ENCODE measurements around the gene MTMR12.
A peak's percentile ranks its signal among the peaks of the same experiment; 100 is the strongest.

Gene MTMR12

DNA sequence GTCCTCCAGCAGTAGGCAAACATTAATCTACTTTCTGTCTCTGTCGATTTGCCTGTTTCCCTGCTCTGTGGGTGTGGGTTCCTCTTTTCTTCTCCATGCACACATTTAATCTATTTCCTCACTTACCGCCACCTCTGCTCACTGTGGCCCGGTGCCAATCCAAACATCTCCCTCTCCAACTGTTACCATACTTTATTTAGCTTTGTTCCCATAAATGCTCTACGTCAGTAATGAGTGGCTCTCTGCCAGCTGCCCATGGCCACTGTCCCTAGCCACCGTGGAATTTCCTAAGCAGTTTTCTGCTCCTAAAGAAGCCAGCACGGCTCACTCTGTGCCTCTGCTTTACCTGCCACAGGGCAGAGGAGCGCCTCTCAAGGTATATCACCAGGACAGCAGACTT is 119.1 kb downstream of the MTMR12 start:
- peak; percentile 68 for DNase-seq (ENCODE audit: low read depth, low spot score)

DNA sequence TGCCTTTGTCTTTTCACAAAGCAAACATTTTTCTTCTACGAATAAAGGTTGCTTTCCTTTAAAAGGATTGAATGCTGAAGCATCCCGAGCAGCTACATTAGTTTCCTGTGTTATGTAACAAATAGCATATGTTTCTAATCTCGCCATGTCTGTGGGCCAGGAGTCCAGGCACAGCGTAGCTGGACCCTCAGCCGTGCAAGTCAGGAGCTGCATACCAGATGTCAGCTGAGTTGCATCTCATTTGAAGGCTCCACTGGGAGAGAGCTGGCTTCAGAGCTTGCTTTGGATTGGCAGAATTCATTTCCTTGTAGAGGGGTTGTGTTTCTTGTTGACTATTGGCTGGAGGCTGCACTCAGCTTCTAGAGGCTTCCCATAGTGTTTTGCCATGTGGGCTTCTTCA is 122.6 kb downstream of the MTMR12 start:
- no peak for DNase-seq (ENCODE audit: low read depth, low spot score)

DNA sequence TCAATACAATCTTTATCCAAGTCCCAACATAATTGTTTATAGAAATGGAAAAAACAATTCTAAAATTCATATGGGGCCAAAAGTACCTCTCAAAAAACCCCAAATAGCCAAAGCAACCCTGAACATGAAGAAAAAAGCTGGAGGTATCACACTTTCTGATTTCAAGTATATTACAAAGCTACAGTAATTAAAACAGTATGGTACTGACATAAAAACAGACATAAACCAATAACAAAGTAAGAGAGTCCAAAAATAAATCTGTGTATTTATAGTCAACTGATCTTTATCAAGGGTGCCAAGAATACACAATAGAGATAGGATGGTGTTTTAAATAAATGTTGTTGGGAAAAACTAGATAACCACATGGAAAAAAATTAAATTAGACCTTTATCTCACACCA is 125.1 kb downstream of the MTMR12 start:
- no peak for DNase-seq (ENCODE audit: low read depth, low spot score)

DNA sequence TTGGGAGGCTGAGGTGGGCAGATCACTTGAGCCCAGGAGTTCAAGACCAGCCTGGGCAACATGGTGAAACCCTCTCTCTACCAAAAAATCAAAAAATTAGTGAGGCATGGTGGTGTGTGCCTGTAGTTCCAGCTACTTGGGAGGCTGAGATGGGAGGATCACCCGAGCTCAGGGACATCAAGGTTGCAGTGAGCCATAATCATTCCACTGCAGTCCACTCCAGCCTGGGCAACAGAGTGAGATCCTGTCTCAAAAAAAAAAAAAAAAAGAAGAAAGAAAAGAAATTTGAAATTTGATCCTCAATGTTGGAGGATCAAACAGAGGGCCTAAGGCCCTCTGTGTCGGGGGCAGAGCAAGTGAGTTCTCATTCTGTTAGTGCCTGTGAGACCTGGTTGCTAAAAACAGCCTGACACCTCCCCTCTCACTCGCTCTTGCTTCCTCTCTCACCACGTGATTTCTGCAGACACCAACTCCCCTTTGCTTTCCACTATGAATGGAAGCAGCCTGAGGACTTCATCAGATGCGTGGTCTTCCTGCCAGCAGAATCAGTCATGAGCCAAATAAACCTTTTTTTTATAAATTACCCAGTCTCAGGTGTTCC is 130.2 kb downstream of the MTMR12 start:
- DNase-seq (ENCODE audit: low read depth, low spot score), result no peak

All from brain pericyte (primary cell).